Measurements from ENCODE around the gene ME3.

The ME3 gene

GRCh38 chr11:86672007-86672621, at the start of gene ME3:
ME3 (minus strand) TSS chr11:86672616.
- DNase-seq = peak; percentile 66

GRCh38 chr11:86722006-86722405, 49.6 kb upstream of the ME3 start:
- DNase-seq = no peak

DNA sequence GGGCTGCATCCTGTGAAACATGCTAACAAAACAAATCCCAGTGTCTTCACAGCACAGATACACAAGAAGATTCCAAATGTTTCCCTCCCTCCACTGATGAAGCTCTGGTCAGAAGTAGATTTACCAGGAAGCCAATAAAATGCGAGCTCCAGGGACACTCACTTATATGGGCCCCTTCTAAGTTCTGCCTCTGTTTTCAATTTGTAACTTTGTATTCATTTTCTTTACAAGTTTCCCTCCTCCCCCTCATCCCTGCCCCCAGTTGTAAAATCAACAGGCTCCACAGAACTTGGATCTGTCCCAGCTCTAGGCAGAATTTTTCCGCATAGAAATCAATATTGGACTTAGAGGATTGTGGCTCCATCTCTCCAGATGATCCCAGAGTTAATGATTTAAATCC, 48.1 kb upstream of the ME3 start:
- DNase-seq = no peak

- DNase-seq = no peak
These were observed 47.5 kb upstream of the ME3 start for GRCh38 chr11:86719781-86720463.

- no peak for DNase-seq
These were observed 46.6 kb upstream of the ME3 start for GRCh38 chr11:86718999-86719398.

DNA sequence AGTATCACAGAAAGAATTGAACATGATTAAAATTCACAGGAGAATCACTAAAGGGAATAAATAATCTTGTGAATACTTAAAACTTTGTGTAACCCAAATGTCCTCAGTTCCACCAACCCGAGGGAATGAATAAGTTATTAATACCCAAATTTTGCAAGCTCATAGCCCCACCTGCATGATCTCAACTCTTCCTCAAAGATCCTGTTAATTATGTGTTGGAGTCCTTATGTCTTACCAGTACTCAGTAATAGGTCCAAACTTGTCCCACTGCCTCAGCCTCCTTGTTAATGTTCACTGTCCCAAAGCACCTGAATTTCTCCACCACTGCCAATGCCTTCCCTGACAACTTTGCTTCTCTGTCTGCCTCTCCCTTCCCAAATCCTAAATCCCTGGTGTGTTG, 46.1 kb upstream of the ME3 start:
- DNase-seq = no peak

DNA sequence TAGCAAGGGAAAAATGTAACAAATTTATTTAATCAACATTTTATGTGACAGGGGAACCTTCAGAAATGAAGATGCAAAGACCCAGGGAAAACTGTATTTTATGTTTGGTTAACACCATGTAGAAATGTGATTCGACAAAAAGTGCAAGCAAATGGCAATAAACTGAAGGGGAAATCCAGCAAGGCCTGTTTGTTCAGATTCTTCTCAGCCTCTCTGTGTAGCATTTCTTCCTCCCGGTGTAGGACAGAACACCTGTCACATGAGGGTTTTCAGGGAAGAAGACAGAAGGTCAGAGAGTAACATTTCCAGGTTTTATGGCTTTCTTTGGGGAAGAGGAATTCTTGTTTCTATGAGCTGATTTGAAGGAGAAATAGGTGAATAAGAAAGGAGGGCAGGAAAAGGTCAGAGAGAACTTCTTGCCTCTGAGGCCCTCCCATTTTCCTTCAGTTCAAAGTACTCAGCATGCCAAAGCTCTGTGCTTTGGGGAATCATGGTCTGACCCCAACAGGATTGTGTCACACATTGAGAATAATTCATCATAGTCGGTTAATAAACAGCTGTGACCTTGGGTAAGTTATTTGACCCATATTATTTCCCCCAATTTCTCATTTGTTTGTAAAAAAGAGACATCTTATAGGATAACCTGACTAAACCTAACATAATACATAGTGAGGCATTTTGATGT, 45.5 kb upstream of the ME3 start:
- no peak for DNase-seq

- DNase-seq = no peak
These were observed 43.2 kb upstream of the ME3 start for GRCh38 chr11:86715611-86716010.

GRCh38 chr11:86713552-86713951, 41.1 kb upstream of the ME3 start:
- DNase-seq = no peak

DNA sequence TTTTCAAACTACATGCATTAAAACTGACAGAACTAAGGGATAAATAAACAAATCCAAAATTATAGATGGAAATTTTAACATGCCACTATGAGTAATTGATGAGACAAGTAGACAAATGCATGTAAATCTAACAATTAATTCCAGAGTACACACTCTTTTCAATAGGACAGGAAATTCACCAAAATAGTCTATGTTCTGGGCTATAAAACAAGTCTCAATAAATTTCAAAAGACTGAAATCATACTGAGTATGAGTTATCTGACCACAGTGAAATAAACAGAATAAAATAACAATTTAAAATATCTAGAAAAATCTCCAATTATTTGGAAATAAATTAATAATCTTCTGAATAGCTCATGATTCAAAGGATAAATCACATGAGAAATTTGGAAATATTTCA, 38.5 kb upstream of the ME3 start:
- no peak for DNase-seq

DNA sequence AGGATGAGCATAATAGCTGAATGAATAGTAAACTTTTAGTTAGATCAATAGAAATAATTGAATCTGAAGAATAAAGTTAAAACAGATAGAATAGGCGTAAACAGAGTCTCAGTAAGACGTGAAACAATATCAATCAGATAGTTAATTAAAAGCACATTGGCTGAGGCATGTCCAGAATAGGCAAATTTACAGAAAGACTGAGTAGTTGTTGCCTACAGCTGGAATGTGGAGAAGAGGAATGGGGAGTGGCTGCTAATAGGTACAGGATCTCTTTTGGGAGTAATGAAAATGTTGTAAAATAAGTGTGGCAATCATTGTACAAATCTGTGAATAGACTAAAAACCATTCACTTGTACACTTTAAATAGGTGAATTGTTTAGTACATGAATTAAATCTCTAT, 36.3 kb upstream of the ME3 start:
- DNase-seq = no peak

DNA sequence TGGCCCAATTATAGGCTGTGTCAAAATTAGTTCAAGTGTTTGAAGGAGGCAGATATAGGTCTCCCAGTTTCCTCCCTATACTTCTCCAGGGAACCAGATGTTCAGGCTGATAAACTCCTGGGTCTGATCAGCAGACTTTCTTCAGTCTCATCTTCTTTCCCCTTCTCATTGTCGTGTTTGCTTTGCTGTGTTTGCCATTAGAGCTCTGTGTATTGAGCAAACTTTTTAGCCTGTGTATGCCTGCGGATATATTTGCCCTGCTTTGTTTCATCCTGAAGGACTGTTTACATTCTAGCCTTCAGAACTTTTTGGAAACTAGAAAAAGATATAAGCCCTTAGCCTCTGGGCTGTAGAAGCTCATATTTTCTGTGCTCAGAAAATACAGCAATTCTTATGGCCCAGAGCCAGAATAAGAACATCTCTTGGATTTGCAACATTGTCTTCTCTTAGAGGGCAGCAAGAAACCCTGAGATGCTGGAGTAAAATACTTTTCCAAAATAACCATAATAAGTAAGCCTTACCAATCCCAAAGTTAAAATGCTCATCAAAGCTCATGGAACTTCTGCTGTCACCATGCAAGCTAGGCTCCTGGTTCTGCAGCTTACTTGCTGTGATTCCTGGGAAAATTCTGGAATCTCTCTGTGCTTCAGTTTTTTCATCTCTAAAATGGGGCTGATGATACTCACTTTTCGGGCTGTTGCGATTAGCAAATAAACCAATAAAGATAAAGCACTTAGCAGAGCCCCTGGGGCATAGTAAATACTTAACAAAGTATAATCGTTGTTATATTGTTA, 34.1 kb upstream of the ME3 start:
- DNase-seq = peak; percentile 43

DNA sequence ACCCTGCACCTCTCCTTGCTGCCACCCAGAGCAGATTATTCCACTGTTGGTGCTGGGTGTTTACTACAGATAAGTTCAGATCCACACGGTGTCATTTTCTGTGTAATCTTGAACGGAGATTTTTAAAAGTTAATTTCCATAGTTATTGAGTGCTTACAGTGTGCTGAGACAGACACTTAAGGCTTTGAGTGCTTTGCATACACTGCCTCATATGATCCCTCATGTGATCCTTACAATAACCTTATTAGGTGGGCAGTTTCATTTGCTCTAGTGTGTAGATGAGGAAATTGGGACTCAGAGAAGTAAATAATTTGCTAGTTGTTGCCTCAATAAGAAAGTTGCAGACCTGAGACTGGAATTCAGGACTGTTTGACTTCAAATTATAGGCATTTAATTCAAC, 32.3 kb upstream of the ME3 start:
- peak; percentile 4 for DNase-seq

DNA sequence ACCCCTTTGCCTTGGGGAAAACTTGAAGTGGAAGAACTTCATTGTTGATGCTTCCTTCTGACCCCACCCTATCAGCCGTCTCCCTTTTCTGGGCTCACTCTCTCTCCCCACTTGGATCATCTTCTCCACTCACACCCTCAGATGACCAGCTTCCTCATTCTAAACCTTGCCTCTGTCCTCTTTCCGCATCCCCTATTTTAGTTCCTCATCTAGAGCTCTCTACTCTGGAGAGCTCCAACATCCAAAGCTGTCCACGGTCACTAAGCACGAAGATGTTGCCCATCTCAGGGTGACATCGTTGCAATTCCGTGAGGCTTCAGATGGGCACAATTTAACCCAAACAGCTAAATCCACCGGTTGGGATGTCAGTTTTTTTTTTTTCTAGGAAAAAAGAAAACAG, 31.6 kb upstream of the ME3 start:
- no peak for DNase-seq

DNA sequence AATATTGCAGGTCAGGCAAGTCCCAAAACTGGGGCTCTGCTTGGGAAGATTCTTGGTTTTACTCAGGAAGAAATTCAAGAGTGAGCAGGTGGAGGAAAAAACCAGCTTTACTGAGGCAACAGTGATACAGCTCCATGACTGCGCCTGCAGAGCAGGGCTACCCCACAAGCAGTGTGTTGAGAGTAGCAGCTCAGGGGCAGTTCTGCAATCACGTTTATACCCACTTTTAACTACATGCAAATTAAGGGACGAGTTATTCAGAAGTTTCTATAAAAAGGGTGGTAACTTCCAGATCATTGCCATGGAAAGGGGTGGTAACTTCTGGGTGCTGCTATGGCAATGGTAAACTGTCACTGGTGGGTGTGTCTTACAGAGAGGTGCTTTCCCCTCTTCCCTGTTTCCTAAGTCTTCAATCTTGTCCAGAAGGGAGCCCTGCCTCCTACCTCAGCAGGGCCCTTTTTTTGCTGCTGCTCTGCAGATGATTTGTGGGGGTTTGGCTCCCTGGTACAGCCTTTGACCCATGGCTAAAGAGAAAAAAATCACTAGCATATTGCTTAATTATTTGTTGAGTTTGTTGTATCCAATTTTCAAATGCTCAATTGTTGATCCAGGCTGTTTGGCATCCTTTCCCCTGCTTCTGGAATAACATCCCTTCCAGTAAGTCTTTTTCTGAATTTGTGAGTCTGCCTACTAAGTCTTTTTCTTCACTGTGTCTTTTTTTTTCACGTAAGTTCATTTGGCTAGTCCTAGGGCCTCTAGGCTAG, 30.0 kb upstream of the ME3 start:
- DNase-seq = no peak

DNA sequence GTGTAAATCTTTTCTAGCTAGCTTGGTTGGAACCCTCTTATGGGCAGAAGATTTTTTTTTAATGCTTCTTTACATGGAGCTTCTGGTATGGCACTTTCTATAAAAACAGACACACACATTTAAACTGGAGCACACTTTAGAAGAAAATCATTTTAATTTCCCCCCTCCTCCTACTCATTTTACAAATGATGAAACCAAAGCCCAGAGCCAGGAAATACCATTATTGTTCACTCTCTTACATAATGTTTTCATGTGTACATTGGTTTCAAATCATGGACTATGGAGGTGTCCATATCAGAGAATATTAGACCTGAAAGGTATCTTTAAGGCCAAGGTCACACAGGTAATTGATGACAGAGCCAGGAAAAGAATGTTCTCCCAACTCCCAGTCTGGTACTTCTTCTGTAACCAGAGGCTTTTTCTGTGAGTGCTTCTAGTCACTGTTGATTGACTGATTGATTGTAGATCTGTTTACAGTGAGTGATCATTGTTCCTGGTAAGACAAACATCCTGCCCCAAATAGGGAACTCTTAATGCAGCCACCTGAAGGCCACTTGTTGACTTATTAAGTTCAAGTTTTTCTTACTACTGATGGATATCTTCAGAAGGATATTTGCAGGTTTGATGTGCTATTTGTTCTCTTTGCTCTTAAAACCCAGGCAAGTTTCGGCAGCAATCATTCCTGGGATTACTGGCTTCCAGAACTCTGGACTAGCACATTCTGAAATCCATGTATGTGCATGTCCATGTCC, 26.8 kb upstream of the ME3 start:
- DNase-seq = no peak

DNA sequence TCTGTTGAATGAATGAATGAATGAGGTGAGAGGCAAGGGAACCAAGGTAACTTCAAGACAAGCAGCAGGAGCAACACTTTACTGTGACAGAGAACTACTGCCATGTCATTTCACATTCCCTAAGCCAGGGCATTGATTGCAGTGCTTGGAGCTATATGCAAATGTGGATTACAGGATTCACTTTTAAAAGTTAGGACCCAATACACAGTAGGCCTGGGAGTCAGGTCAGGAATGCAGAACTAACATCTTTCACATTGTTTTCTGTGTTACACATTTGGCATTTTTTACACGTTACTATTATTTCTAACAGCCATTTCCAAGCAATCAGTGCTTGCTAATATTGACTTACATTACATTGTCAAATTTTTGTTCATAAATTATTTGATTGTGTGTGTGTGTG, 26.2 kb upstream of the ME3 start:
- DNase-seq = no peak

DNA sequence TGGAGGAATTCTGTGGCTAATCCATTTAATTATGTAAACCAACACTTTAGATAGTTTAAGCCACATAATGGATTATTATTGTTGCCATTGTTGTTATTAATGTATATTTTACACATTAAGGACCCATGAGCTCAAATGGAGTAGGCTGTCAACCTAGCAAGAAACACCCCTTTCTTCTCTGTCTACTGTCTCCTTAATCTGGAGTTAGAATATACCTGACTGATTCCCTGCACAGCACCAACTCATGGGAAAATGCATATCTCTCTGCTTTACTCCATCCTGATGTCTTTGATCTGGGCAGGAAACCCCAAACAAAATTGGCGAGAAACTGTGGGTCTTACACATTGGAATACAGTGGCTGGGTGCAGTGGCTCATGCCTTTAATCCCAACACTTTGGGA, 24.0 kb upstream of the ME3 start:
- no peak for DNase-seq

- no peak for DNase-seq
These were observed 23.6 kb upstream of the ME3 start for GRCh38 chr11:86696004-86696403.

DNA sequence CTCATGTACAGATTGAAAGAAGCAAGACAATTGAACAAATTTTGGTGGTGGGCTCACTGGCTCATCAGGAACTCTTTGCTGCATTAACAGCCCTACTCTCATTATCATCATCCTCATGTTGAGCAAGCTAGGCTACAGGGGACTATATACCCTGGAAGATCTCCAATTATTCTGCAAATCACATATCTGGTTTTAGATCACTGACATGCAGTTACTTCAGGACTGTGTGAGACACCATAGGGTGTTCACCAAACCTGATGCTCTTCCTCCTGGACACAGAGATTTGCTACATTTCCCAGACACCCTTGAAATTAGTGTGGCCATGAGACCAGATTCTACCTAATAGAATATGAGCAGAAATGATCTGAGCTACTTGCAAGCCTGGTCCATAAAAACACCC, 23.0 kb upstream of the ME3 start:
- DNase-seq = no peak

DNA sequence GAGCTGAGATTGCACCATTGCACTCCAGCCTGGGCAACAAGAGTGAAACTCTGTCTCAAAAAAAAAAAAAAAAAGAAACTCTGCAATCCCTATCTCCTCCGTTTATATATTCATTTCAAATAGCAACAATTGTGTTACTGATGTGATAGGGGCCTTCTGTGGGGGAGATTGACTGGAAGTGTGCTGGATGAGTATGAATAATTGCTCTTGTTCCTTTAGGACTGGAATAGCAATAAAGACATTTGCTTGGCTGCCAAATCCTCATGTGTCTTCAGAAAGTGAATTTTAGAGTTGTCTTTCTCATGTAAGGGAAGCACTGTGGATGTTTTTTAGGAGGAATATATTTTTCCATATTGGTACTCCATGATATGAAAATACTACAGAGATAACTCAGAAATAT, 21.1 kb upstream of the ME3 start:
- DNase-seq = no peak

GRCh38 chr11:86692746-86693145, 20.3 kb upstream of the ME3 start:
- no peak for DNase-seq

Measured in hematopoietic multipotent progenitor cell treated with erythropoietin and hydrocortisone succinate and interleukin-3 and kit ligand, for 8 days (in vitro differentiated cells).